ENCODE data around the gene OBSL1.

The OBSL1 gene

DNA sequence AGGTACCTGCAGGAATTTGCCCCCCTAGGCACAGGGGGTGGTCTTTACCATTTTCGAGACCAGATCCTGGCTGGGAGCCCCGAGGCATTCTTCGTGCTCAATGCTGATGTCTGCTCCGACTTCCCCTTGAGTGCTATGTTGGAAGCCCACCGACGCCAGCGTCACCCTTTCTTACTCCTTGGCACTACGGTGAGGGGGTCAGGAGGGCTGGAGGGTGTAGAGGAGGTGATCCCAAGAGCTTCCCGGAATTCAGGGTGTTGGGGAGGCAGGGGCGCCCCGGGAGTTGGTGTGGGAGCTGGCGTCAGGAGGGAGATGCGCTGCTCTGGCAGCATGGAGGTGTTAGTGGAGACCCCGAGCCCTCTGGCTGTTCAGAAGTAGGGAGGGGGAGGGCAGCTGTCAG is 69.5 kb downstream of the OBSL1 start:
- in situ Hi-C loops (cut with MboI; ENCODE audit: low sequenced_read_pairs) = no loop called here
